Neural progenitor cell (in vitro differentiated cells): Measurements from ENCODE around the gene GRIK1. TPM values are rescaled to one million over a fixed set of nuclear protein-coding genes. Genes with fewer than 3 reads are reported as not detected.

Experiments used
- DNase-seq: peaks from one replicate; pipeline ENCODE4 v3.0.0-alpha.2; 2016; ENCODE audit warnings: low spot score
- H2AFZ ChIP-seq: fragments of 200-600 bp; sonication (generic); replicated peaks from 2 replicates; pipeline ENCODE4 v1.6.1; 2016; ENCODE audit warnings: antibody characterized with exemption
- H3F3A ChIP-seq: fragments of 200-600 bp; sonication (generic); 2 replicates; pipeline ENCODE4 v1.6.1; 2016; ENCODE audit warnings: antibody characterized with exemption, low read depth
- H3K27ac ChIP-seq: fragments of 200-600 bp; sonication (generic); 2 replicates; pipeline ENCODE4 v1.5.1; 2016; ENCODE audit warnings: mild to moderate bottlenecking
- H3K27me3 ChIP-seq: fragments of 200-600 bp; sonication (generic); 2 replicates; pipeline ENCODE4 v1.6.1; 2016; ENCODE audit warnings: mild to moderate bottlenecking, moderate library complexity
- H3K36me3 ChIP-seq: fragments of 200-600 bp; sonication (generic); 2 replicates; pipeline ENCODE4 v1.5.1; 2016
- H3K4me1 ChIP-seq: fragments of 200-600 bp; sonication (generic); 2 replicates; pipeline ENCODE4 v1.6.1; 2016; ENCODE audit warnings: mixed run types
- H3K4me2 ChIP-seq: fragments of 200-600 bp; sonication (generic); 2 replicates; pipeline ENCODE4 v1.6.1; 2016
- H3K4me3 ChIP-seq: fragments of 200-600 bp; sonication (generic); 2 replicates; pipeline ENCODE4 v1.5.1; 2016
- H3K79me2 ChIP-seq: fragments of 200-600 bp; sonication (generic); 2 replicates; pipeline ENCODE4 v1.6.1; 2016; ENCODE audit warnings: low read depth
- H3K9ac ChIP-seq: fragments of 200-600 bp; sonication (generic); 2 replicates; pipeline ENCODE4 v1.6.1; 2016
- H3K9me3 ChIP-seq: fragments of 200-600 bp; sonication (generic); 2 replicates; pipeline ENCODE4 v1.5.1; 2016; ENCODE audit warnings: low read depth
- H4K20me1 ChIP-seq: fragments of 200-600 bp; sonication (generic); 2 replicates; pipeline ENCODE4 v1.6.1; 2016; ENCODE audit warnings: low read depth
- H3K27ac Mint-ChIP-seq: 3 replicates; pipeline ENCODE4 v1.8.0; 2021; ENCODE audit warnings: mixed read lengths
- H3K27me3 Mint-ChIP-seq: 2 replicates; pipeline ENCODE4 v1.8.0; 2022; ENCODE audit warnings: low read depth, mild to moderate bottlenecking, inconsistent platforms, moderate library complexity, mixed read lengths; ENCODE audit not compliant: insufficient read depth
- H3K36me3 Mint-ChIP-seq: 3 replicates; pipeline ENCODE4 v1.8.0; 2021; ENCODE audit warnings: mixed read lengths
- H3K4me1 Mint-ChIP-seq: 3 replicates; pipeline ENCODE4 v1.8.0; 2021; ENCODE audit warnings: mixed read lengths
- H3K4me3 Mint-ChIP-seq: 3 replicates; pipeline ENCODE4 v1.8.0; 2021; ENCODE audit warnings: mild to moderate bottlenecking, moderate library complexity, mixed read lengths
- H3K9me3 Mint-ChIP-seq: 3 replicates; pipeline ENCODE4 v1.8.0; 2020; ENCODE audit warnings: mixed read lengths
- EZH2 ChIP-seq: fragments of 200-600 bp; sonication (generic); IDR thresholded peaks from 2 replicates; pipeline ENCODE4 v1.6.1; 2017; ENCODE audit warnings: antibody characterized with exemption, mild to moderate bottlenecking, moderate library complexity
- EZH2phosphoT487 ChIP-seq: fragments of 200-600 bp; sonication (generic); IDR thresholded peaks from 2 replicates; pipeline ENCODE4 v1.6.1; 2017; ENCODE audit warnings: antibody characterized with exemption
- total RNA-seq: library from RNA; depleted of rRNA; stranded (reverse); fragments of >200 nt; gene quantifications from 2 replicates; pipeline ENCODE4 v1.2.3, GENCODE V29; 2015; ENCODE audit warnings: low replicate concordance
- TF ChIP-seq, protein P1 (sequence below): fragments of 200-600 bp; sonication (generic); IDR thresholded peaks from 2 replicates; pipeline ENCODE4 v1.5.1; 2017; ENCODE audit warnings: antibody characterized with exemption, mild to moderate bottlenecking

GRIK1 gene
- total RNA-seq, 1 donor from 2014 or later = 1.6 TPM

DNA sequence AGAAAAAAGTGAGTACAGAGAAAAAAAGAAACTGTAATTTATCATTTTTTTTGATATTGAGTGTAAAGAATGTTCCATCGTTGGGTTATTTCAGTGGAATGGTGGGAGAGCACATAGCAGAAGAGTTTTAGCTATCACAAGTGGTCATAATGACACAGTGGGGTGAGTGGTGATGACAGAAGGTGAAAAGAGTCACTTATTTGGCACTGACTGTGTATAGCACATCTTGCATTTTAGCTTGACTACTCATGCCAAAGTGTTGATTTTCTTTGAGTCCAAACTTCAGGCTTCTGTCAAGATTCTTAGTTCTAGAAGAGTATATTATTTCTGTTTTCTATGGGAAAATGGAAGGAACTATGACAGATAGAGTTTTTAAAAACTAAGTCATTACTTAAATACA, 261.2 kb downstream of the GRIK1 start:
- H3K9ac ChIP-seq = no peak overlapping the region
- H3K27ac ChIP-seq = no peak overlapping the region
- no peak overlapping the region for H3K4me3 Mint-ChIP-seq
- H3K36me3 ChIP-seq = no peaks in the 10 kb centered on the region
- H4K20me1 ChIP-seq = no peaks in the 10 kb centered on the region
- peaks cover 15% of the 10 kb centered on the region for H3K4me1 ChIP-seq
- no peak overlapping the region for H2AFZ ChIP-seq
- no peak for TF ChIP-seq EZH2phosphoT487
- TF ChIP-seq, protein P1, sequence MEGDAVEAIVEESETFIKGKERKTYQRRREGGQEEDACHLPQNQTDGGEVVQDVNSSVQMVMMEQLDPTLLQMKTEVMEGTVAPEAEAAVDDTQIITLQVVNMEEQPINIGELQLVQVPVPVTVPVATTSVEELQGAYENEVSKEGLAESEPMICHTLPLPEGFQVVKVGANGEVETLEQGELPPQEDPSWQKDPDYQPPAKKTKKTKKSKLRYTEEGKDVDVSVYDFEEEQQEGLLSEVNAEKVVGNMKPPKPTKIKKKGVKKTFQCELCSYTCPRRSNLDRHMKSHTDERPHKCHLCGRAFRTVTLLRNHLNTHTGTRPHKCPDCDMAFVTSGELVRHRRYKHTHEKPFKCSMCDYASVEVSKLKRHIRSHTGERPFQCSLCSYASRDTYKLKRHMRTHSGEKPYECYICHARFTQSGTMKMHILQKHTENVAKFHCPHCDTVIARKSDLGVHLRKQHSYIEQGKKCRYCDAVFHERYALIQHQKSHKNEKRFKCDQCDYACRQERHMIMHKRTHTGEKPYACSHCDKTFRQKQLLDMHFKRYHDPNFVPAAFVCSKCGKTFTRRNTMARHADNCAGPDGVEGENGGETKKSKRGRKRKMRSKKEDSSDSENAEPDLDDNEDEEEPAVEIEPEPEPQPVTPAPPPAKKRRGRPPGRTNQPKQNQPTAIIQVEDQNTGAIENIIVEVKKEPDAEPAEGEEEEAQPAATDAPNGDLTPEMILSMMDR = no peak
- no peak for TF ChIP-seq EZH2
- no peaks in the 10 kb centered on the region for H3K9me3 ChIP-seq
- H3K36me3 Mint-ChIP-seq = no peaks in the 10 kb centered on the region
- no peak overlapping the region for H3K27ac Mint-ChIP-seq
- DNase-seq = no peak
- H3K4me1 Mint-ChIP-seq = peaks cover 13% of the 10 kb centered on the region
- no peaks in the 10 kb centered on the region for H3K79me2 ChIP-seq
- no peaks in the 10 kb centered on the region for H3K27me3 Mint-ChIP-seq
- no peak overlapping the region for H3K4me2 ChIP-seq
- no peak overlapping the region for H3K4me3 ChIP-seq
- H3K27me3 ChIP-seq = no peaks in the 10 kb centered on the region
- peaks cover 4% of the 10 kb centered on the region for H3K9me3 Mint-ChIP-seq
- no peaks in the 10 kb centered on the region for H3F3A ChIP-seq

DNA sequence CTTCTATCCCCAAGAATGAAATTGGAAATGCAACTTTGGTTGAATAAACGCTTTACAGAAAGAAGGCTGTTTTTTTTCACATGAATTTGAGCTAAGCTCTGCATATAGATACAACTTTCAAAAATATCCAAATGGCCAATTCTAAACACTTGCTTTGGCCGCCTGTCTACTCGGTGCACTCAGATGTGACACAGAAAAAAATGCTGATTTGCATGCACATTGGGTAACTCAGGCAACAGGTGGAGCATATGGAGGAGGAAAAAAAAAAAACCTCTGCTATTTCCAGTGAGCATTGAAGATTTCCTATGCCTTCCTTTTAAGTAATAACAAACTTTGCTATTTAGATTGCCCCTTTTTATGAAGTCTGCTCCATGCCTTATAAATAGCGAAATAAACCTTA, 262.5 kb downstream of the GRIK1 start:
- H3K4me3 ChIP-seq = no peak overlapping the region
- no peaks in the 10 kb centered on the region for H3K27me3 Mint-ChIP-seq
- no peaks in the 10 kb centered on the region for H3K79me2 ChIP-seq
- H3K36me3 ChIP-seq = no peaks in the 10 kb centered on the region
- no peaks in the 10 kb centered on the region for H3K9me3 Mint-ChIP-seq
- H4K20me1 ChIP-seq = no peaks in the 10 kb centered on the region
- DNase-seq = no peak
- no peaks in the 10 kb centered on the region for H3K36me3 Mint-ChIP-seq
- H3K27me3 ChIP-seq = no peaks in the 10 kb centered on the region
- H3K4me3 Mint-ChIP-seq = no peak overlapping the region
- no peak overlapping the region for H3K9ac ChIP-seq
- H3K4me2 ChIP-seq = no peak overlapping the region
- H2AFZ ChIP-seq = no peak overlapping the region
- no peaks in the 10 kb centered on the region for H3K9me3 ChIP-seq
- no peak overlapping the region for H3K27ac Mint-ChIP-seq
- no peak overlapping the region for H3K27ac ChIP-seq
- no peaks in the 10 kb centered on the region for H3F3A ChIP-seq
- peaks cover 13% of the 10 kb centered on the region for H3K4me1 Mint-ChIP-seq
- peaks cover 15% of the 10 kb centered on the region for H3K4me1 ChIP-seq
- TF ChIP-seq EZH2 (no peak), EZH2phosphoT487 (no peak)
- TF ChIP-seq, protein P1 = no peak

DNA sequence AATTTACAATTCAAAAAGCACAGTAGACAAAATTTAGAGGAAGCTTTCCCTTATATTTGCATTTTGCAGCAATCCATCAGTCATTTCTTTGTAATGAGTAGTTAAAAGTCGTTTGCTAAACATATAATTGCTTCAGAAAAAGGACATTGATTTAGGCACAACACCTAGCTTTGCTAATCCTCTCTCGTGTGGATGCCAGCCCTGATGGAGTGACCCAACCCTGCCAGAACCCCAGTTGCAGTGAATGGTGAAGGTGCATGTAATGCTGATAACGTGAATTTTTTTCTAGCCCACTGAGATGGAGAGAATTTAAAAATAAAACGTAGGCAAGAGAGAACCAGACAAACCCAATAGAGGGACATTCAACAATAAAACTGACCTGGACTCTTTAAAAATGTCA, 263.4 kb downstream of the GRIK1 start:
- no peak overlapping the region for H3K27ac ChIP-seq
- Mint-ChIP-seq H3K27ac (no peak overlapping the region), H3K4me1 (peaks cover 13% of the 10 kb centered on the region), H3K4me3 (no peak overlapping the region), H3K9me3 (no peaks in the 10 kb centered on the region), H3K27me3 (no peaks in the 10 kb centered on the region), H3K36me3 (no peaks in the 10 kb centered on the region)
- H2AFZ ChIP-seq = no peak overlapping the region
- H3K4me3 ChIP-seq = no peak overlapping the region
- H3K36me3 ChIP-seq = no peaks in the 10 kb centered on the region
- TF ChIP-seq, protein P1 = no peak
- TF ChIP-seq EZH2 (no peak), EZH2phosphoT487 (no peak)
- no peaks in the 10 kb centered on the region for H3K9me3 ChIP-seq
- no peaks in the 10 kb centered on the region for H3F3A ChIP-seq
- H3K27me3 ChIP-seq = no peaks in the 10 kb centered on the region
- H3K4me2 ChIP-seq = peak overlapping the region; percentile 46
- peak; percentile 12 for DNase-seq
- no peaks in the 10 kb centered on the region for H3K79me2 ChIP-seq
- H3K9ac ChIP-seq = no peak overlapping the region
- H3K4me1 ChIP-seq = peaks cover 15% of the 10 kb centered on the region
- H4K20me1 ChIP-seq = no peaks in the 10 kb centered on the region

DNA sequence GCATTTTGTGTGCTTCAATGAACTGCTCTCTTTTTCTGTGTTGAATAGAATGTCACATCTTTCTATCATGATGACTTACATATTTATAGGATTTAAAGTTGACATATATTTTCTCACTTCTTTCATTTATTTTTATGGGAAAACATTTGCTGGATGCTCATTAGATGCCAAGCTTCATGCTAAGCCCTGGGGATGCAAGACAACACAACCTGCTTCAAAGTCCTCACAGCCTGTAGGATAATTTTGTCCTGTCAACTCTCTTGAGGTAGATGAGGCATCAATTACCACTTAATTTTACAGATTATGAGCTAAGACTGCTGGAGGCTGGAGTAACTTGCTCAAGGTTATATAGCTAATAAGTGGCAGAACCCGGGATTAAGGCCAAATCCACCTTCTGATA, 264.3 kb downstream of the GRIK1 start:
- Mint-ChIP-seq H3K9me3 (no peaks in the 10 kb centered on the region), H3K4me1 (peaks cover 13% of the 10 kb centered on the region), H3K27me3 (no peaks in the 10 kb centered on the region), H3K27ac (no peak overlapping the region), H3K4me3 (no peak overlapping the region), H3K36me3 (no peaks in the 10 kb centered on the region)
- TF ChIP-seq, protein P1 = no peak
- TF ChIP-seq EZH2 = no peak
- no peak for TF ChIP-seq EZH2phosphoT487
- Histone ChIP-seq H3K36me3 (no peaks in the 10 kb centered on the region), H3K4me2 (no peak overlapping the region), H3K4me1 (peaks cover 15% of the 10 kb centered on the region), H4K20me1 (no peaks in the 10 kb centered on the region), H3F3A (no peaks in the 10 kb centered on the region), H3K9me3 (no peaks in the 10 kb centered on the region), H2AFZ (no peak overlapping the region), H3K9ac (no peak overlapping the region), H3K79me2 (no peaks in the 10 kb centered on the region), H3K4me3 (no peak overlapping the region), H3K27ac (no peak overlapping the region), H3K27me3 (no peaks in the 10 kb centered on the region)
- no peak for DNase-seq
